GM19035 (cell line): Measurements from ENCODE around the gene STRC.
"Not testable (repeated sequence)": the region's sequence is repeated elsewhere in the genome, so short reads cannot be mapped to it uniquely, and the experiment has no call there.

Experiments
- ATAC-seq: cut with Tn5 transposase; IDR thresholded peaks from one replicate; pipeline ENCODE4 v1.9.1; 2021; ENCODE audit not compliant: unreplicated experiment

The STRC gene

DNA sequence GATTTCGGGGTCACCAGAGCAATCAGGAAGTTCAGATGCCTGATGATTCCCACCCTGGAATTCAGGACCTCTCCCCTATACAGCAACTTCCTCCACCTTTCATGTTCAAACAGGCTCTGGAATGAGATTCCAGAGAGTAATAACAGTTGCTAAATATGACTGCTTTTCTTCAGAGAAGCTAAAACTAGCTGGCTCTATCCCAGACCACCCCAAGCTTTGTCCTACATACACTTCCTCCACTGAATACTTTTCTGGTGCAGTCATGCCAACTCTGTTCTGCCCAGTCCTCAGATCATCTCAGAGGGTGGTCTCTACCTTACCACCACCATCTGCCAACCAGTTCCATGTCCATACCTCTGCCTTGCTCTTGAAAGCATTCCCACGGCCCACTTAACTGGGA is 52.0 kb downstream of the STRC start:
- ATAC-seq, result not testable (repeated sequence)

DNA sequence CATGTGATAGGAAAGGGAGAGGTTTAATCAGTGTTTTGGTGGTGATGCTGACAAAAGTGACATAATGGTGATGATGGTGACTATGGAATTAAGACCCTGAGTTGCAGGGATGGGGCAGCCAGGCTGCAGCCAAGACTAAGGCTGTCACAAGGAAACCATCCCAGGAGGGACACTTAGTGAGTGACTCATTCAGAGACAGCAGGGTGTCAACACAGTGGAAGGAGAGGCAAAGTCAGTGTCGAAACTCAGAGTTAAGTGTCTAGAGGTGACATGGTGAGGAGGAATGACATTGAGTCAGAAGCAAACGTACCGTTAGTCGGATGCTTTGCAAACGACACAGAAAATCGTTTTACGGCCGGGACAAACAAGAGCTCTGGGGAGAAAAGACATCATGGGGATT is 54.8 kb downstream of the STRC start:
- not testable (repeated sequence) for ATAC-seq

DNA sequence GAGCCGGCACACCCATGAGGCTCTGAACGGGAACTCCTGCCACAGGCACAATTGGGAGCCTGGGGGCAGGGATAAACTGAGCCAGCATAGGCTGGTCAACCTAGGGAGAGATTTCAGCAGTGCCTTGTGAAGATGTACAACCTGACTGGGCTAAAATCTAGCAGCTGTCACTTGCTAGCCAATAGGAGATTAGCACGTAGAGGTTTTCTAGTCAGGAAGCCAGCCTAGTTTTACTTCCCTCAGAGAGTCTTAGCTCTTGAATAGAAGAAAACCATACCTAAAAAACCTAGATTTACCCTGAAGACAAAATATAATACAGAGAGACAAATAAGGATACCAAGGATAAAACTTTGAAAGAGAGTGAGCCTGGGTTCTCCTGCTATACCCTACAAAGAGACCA is 55.8 kb downstream of the STRC start:
- not testable (repeated sequence) for ATAC-seq

DNA sequence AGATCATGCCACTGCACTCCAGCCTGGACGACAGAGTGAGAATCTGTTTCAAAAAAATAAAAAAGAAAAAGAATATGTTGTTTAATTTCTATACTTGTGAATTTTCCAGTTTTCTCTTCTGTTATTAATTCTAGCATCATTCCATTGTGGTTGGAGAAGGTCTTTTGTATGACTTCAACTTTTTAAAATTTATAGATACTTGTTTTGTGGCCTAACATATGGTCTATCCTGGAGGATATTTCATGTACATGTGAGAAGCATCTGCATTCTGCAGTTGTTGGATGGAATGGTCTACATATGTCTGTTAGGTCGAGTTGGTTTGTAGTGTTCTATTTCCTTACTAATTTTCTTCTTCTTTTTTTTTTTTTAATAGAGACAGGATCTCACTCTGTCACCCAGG is 65.6 kb downstream of the STRC start:
- no peak for ATAC-seq

DNA sequence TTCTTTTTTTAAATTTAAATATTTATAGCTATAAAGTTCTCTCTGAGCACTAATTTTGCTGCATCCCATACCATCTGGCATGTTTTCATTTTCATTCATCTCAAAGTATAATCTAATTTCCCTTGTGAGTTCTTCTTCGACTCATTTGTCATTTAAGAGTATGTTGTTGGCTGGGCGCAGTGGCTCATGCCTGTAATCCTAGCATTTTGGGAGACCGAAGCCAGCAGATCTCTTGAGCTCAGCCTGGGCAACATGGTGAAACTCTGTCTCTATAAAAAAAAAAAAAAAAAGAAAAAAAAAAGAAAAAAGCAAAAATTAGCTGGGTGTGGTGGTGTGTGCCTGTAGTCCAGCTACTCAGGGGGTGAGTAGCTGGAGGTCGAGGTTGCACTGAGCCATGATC is 66.3 kb downstream of the STRC start:
- ATAC-seq, result no peak

DNA sequence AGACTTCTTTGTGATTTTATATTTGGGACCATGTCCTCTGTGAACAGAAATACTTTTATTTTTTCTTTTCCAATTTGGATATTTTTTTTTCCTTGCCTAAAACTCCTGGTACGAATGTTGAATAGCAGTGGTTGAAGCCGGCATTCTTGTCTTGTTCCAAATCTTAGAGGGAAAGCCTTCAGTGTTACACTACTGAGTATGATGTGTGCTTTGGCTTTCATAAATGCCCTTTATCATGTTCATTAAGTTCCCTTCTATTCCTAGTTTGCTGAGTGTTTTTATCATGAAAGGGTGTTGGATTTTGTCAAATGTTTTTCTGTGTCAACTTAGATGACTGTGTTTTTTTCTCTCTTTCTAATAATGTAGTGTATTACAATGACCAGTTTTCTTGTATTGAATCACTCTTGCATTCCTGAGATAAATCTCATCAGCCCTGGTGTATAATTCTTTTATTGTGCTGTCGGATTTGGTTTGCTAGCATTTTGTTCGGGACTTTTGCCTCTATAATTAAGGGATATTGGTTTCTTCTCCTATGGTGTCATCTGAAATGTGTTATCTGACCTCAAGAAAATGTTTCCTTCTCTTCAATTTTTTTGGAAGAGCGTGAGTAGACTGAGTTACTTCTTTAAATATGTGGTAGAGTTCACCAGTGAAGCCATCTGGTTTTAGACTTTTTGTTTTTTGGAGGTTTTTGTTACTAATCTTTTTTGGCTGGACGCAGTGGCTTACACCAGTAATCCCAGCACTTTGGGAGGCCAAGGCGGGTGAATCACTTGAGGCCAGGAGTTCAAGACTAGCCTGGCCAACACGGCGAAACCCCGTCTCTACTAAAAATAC is 67.9 kb downstream of the STRC start:
- no peak for ATAC-seq
